ENCODE data around the gene AQP5.

GRCh38 chr12:49929581-49929980 is 32.1 kb upstream of the AQP5 start:
- no peak for TF ChIP-seq CTCF (IDR thresholded peaks at IDR 0.05)
- no peak for TF ChIP-seq POLR2A (IDR thresholded peaks at IDR 0.05)
